Mesenchymal stem cell (in vitro differentiated cells and primary cell): ENCODE data around the gene BPI.

ENCODE experiments used
- DNase-seq: peaks from one replicate; pipeline ENCODE4 v3.0.0-alpha.2; 2013
- H2AFZ ChIP-seq: one replicate; pipeline ENCODE4 v1.6.1; 2013; ENCODE audit warnings: low read depth, mild to moderate bottlenecking, control low read depth, inconsistent platforms, low read length, moderate library complexity
- H2AK5ac ChIP-seq: 2 replicates; pipeline ENCODE4 v1.6.1; 2013; ENCODE audit warnings: low read length, moderate library complexity, mild to moderate bottlenecking, inconsistent platforms; ENCODE audit not compliant: severe bottlenecking
- H2BK120ac ChIP-seq: one replicate; pipeline ENCODE4 v1.6.1; 2013; ENCODE audit warnings: low read depth, mild to moderate bottlenecking, inconsistent platforms, low read length, moderate library complexity
- H2BK12ac ChIP-seq, 2 experiments: one replicate each; pipeline ENCODE4 v1.6.1; 2013; ENCODE audit warnings: inconsistent platforms in 2 of 2, low read length in 2 of 2, mild to moderate bottlenecking in 2 of 2, moderate library complexity in 2 of 2, control low read depth in 1 of 2
- H2BK15ac ChIP-seq: one replicate; pipeline ENCODE4 v1.6.1; 2013; ENCODE audit warnings: mild to moderate bottlenecking, low read depth, inconsistent platforms; ENCODE audit not compliant: poor library complexity, severe bottlenecking
- H2BK5ac ChIP-seq: 2 replicates; pipeline ENCODE4 v1.6.1; 2013; ENCODE audit warnings: low read depth, mild to moderate bottlenecking, low read length, control low read depth, inconsistent platforms; ENCODE audit not compliant: poor library complexity, severe bottlenecking
- H3K14ac ChIP-seq, 2 experiments: one replicate each; pipeline ENCODE4 v1.6.1; 2013; ENCODE audit warnings: inconsistent platforms in 2 of 2, low read length in 2 of 2, control low read depth in 1 of 2, mild to moderate bottlenecking in 1 of 2, moderate library complexity in 1 of 2
- H3K18ac ChIP-seq, 2 experiments: one replicate each; pipeline ENCODE4 v1.6.1; 2013; ENCODE audit warnings: inconsistent platforms in 2 of 2, low read length in 2 of 2, control low read depth in 1 of 2, low read depth in 1 of 2, mild to moderate bottlenecking in 1 of 2
- H3K23ac ChIP-seq, 2 experiments: one replicate each; pipeline ENCODE4 v1.6.1; 2013; ENCODE audit warnings: inconsistent platforms in 2 of 2, low read length in 2 of 2, mild to moderate bottlenecking in 2 of 2, moderate library complexity in 2 of 2, control low read depth in 1 of 2
- H3K27ac ChIP-seq: 2 replicates; pipeline ENCODE4 v1.5.1; 2013; ENCODE audit warnings: mild to moderate bottlenecking, moderate library complexity, low read length, control low read depth, inconsistent platforms; ENCODE audit not compliant: poor library complexity, severe bottlenecking
- H3K27me3 ChIP-seq, 2 experiments: 2 replicates each; pipeline versions ENCODE4 v1.6.1 to v1.7.0; 2013; ENCODE audit warnings: low read length in 2 of 2, mild to moderate bottlenecking in 2 of 2, moderate library complexity in 2 of 2, control low read depth in 1 of 2, inconsistent platforms in 1 of 2; ENCODE audit not compliant: control insufficient read depth in 1 of 2, insufficient read depth in 1 of 2
- H3K36me3 ChIP-seq, 2 experiments: 2 replicates each; pipeline versions ENCODE4 v1.6.1 to v1.7.0; 2013; ENCODE audit warnings: low read length in 2 of 2, control low read depth in 1 of 2, inconsistent platforms in 1 of 2, low read depth in 1 of 2, mild to moderate bottlenecking in 1 of 2; ENCODE audit not compliant: insufficient read depth in 2 of 2, control insufficient read depth in 1 of 2
- H3K4ac ChIP-seq, 2 experiments: one replicate each; pipeline ENCODE4 v1.6.1; 2013; ENCODE audit warnings: inconsistent platforms in 2 of 2, low read length in 2 of 2, mild to moderate bottlenecking in 2 of 2, moderate library complexity in 2 of 2, control low read depth in 1 of 2, low read depth in 1 of 2
- H3K4me1 ChIP-seq: 2 replicates; pipeline ENCODE4 v1.6.1; 2013; ENCODE audit warnings: low read depth, low read length, control low read depth; ENCODE audit not compliant: control insufficient read depth, insufficient read depth
- H3K4me2 ChIP-seq: 2 replicates; pipeline ENCODE4 v1.6.1; 2013; ENCODE audit warnings: low read length, mild to moderate bottlenecking, inconsistent platforms; ENCODE audit not compliant: poor library complexity, severe bottlenecking
- H3K4me3 ChIP-seq, 2 experiments: 2 replicates each; pipeline versions ENCODE4 v1.5.1 to v1.7.0; 2013; ENCODE audit warnings: low read length in 2 of 2, mild to moderate bottlenecking in 2 of 2, control low read depth in 1 of 2, low read depth in 1 of 2; ENCODE audit not compliant: insufficient read depth in 1 of 2
- H3K79me1 ChIP-seq: replicated peaks from 2 replicates; pipeline ENCODE4 v1.6.1; 2013; ENCODE audit warnings: mild to moderate bottlenecking, control low read depth, low read length, inconsistent platforms; ENCODE audit not compliant: poor library complexity, severe bottlenecking
- H3K9ac ChIP-seq: 2 replicates; pipeline ENCODE4 v1.7.0; 2013; ENCODE audit warnings: mild to moderate bottlenecking, low read length, moderate library complexity
- H3K9me3 ChIP-seq: 2 replicates; pipeline ENCODE4 v1.7.0; 2013; ENCODE audit warnings: mild to moderate bottlenecking, low read length; ENCODE audit not compliant: control insufficient read depth
- H4K8ac ChIP-seq: one replicate; pipeline ENCODE4 v1.6.1; 2013; ENCODE audit warnings: inconsistent platforms, mild to moderate bottlenecking, low read length, moderate library complexity
- H4K91ac ChIP-seq: one replicate; pipeline ENCODE4 v1.6.1; 2013; ENCODE audit warnings: mild to moderate bottlenecking, low read length, inconsistent platforms
- WGBS: methylation state at CpG from one replicate; pipeline ENCODE4 v1.1.7; 2013; ENCODE audit warnings: mixed read lengths; 5-methylcytosine and 5-hydroxymethylcytosine counted together

BPI gene

DNA sequence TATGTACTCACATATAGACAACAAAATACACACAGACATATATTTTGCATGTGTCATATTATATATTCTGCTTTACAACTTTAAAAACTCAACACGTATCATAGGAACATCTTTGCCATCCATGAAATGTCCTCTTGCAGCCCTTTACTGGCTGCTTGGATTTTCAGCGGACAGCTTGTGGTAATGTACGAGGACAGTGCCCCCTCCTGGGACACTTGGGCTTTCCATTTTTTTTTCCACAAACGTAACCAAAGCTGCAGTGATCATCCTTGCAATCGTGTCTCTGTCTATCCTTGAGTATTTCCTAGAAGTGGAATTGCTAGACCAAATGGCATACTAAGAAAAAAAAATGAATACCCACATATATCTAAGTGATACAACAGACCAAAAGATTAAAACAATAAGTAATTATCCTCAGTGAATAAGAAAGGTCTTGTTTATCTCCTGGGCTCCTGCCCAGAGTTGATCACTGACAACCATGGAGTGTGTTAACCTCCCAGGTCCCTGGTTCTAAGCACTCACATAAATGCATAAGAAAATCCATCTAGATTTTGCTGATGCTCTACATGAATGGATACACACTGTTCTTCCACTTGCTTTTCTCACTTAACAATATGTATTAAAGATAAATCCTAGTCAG, 18.1 kb downstream of the BPI start:
- Histone ChIP-seq H3K4me1 (no peaks in the 10 kb centered on the region), H2AFZ (no peak overlapping the region), H3K18ac (no peak overlapping the region), H3K79me1 (no peaks in the 10 kb centered on the region), H3K36me3 (no peaks in the 10 kb centered on the region), H3K27ac (no peak overlapping the region), H2BK12ac (no peak overlapping the region), H4K8ac (no peak overlapping the region), H3K14ac (no peak overlapping the region), H3K9ac (no peak overlapping the region), H3K23ac (no peak overlapping the region), H2BK15ac (no peak overlapping the region), H3K27me3 (peaks cover 39 to 67% of the 10 kb centered on the region in 2 experiments), H2AK5ac (no peak overlapping the region), H3K4me3 (no peak overlapping the region), H3K4me2 (no peak overlapping the region), H3K4ac (no peak overlapping the region), H4K91ac (no peak overlapping the region), H3K9me3 (no peaks in the 10 kb centered on the region), H2BK120ac (no peak overlapping the region), H2BK5ac (no peak overlapping the region)
- 15% methylated on average over 3 of the region's 5 CpGs for WGBS
- DNase-seq = peak; percentile 72

GRCh38 chr20:38324159-38324558, 20.2 kb downstream of the BPI start:
- Histone ChIP-seq H3K36me3 (no peaks in the 10 kb centered on the region), H2BK15ac (no peak overlapping the region), H2BK5ac (no peak overlapping the region), H3K79me1 (no peaks in the 10 kb centered on the region), H3K9ac (no peak overlapping the region), H2BK12ac (no peak overlapping the region), H4K8ac (no peak overlapping the region), H3K4me1 (no peaks in the 10 kb centered on the region), H3K27me3 (peaks cover 39 to 59% of the 10 kb centered on the region in 2 experiments), H3K9me3 (no peaks in the 10 kb centered on the region), H4K91ac (no peak overlapping the region), H3K4ac (no peak overlapping the region), H2BK120ac (no peak overlapping the region), H3K14ac (no peak overlapping the region), H3K23ac (no peak overlapping the region), H3K27ac (no peak overlapping the region), H3K18ac (no peak overlapping the region), H3K4me3 (no peak overlapping the region), H3K4me2 (no peak overlapping the region), H2AFZ (no peak overlapping the region), H2AK5ac (no peak overlapping the region)
- no peak for DNase-seq
- WGBS = 85% methylated on average over 3 of the region's 3 CpGs

- no peaks in the 10 kb centered on the region for H3K79me1 ChIP-seq
- H3K36me3 ChIP-seq = no peaks in the 10 kb centered on the region
- no peak overlapping the region for H3K14ac ChIP-seq
- no peak for DNase-seq
- H4K8ac ChIP-seq = no peak overlapping the region
- H2BK15ac ChIP-seq = no peak overlapping the region
- H2AFZ ChIP-seq = no peak overlapping the region
- H2BK12ac ChIP-seq = no peak overlapping the region
- H3K27ac ChIP-seq = no peak overlapping the region
- no peak overlapping the region for H3K18ac ChIP-seq
- H3K9ac ChIP-seq = no peak overlapping the region
- H3K9me3 ChIP-seq = no peaks in the 10 kb centered on the region
- H4K91ac ChIP-seq = no peak overlapping the region
- no peak overlapping the region for H3K4ac ChIP-seq
- no peaks in the 10 kb centered on the region for H3K4me1 ChIP-seq
- H3K27me3 ChIP-seq = peaks cover 35 to 56% of the 10 kb centered on the region in 2 experiments
- 64% methylated on average over 3 of the region's 3 CpGs for WGBS
- H3K4me2 ChIP-seq = no peak overlapping the region
- H2BK120ac ChIP-seq = no peak overlapping the region
- H3K4me3 ChIP-seq = no peak overlapping the region
- no peak overlapping the region for H2AK5ac ChIP-seq
- no peak overlapping the region for H3K23ac ChIP-seq
- H2BK5ac ChIP-seq = no peak overlapping the region
Observed at GRCh38 chr20:38325167-38325566, 21.2 kb downstream of the BPI start.

- H3K4me1 ChIP-seq = no peaks in the 10 kb centered on the region
- H2BK12ac ChIP-seq = no peak overlapping the region
- no peak overlapping the region for H3K14ac ChIP-seq
- H2BK120ac ChIP-seq = no peak overlapping the region
- no peak overlapping the region for H3K4me2 ChIP-seq
- no peak overlapping the region for H3K9ac ChIP-seq
- no peak overlapping the region for H2BK5ac ChIP-seq
- DNase-seq = no peak
- no peak overlapping the region for H4K8ac ChIP-seq
- H3K27me3 ChIP-seq = peaks cover 37 to 55% of the 10 kb centered on the region in 2 experiments
- H3K4me3 ChIP-seq = no peak overlapping the region
- 82% methylated on average over 3 of the region's 3 CpGs for WGBS
- no peaks in the 10 kb centered on the region for H3K36me3 ChIP-seq
- no peak overlapping the region for H2BK15ac ChIP-seq
- no peaks in the 10 kb centered on the region for H3K9me3 ChIP-seq
- H3K4ac ChIP-seq = no peak overlapping the region
- no peak overlapping the region for H3K18ac ChIP-seq
- no peak overlapping the region for H2AFZ ChIP-seq
- H4K91ac ChIP-seq = no peak overlapping the region
- no peak overlapping the region for H3K23ac ChIP-seq
- no peaks in the 10 kb centered on the region for H3K79me1 ChIP-seq
- H3K27ac ChIP-seq = no peak overlapping the region
- H2AK5ac ChIP-seq = no peak overlapping the region
Observed at GRCh38 chr20:38325905-38326304, 21.9 kb downstream of the BPI start.
